PFSK-1 (cell line): ENCODE data around the gene KCNJ1.

Experiments used
- FOXP2 ChIP-seq: optimal IDR thresholded peaks from 2 replicates; pipeline ENCODE3; 2011; ENCODE audit warnings: borderline replicate concordance, control low read depth, inconsistent platforms; ENCODE audit not compliant: insufficient read depth; ENCODE audit errors: extremely low read length, extremely low read depth
- POLR2AphosphoS5 ChIP-seq: IDR thresholded peaks from 2 replicates; pipeline ENCODE4 v1.6.1; 2012; ENCODE audit warnings: low read depth, mild to moderate bottlenecking, control low read depth, low read length, moderate library complexity
- REST ChIP-seq, 2 experiments: IDR thresholded peaks; 2 replicates each; pipeline versions ENCODE4 v1.6.1 to v1.8.0; 2011 to 2012; ENCODE audit warnings: low read depth in 2 of 2, low read length in 2 of 2, control low read depth in 1 of 2, inconsistent platforms in 1 of 2, mild to moderate bottlenecking in 1 of 2, moderate library complexity in 1 of 2; ENCODE audit not compliant: insufficient read depth in 1 of 2
- SIN3A ChIP-seq: IDR thresholded peaks from 2 replicates; pipeline ENCODE4 v1.6.1; 2012; ENCODE audit warnings: mild to moderate bottlenecking, low read length, moderate library complexity, borderline replicate concordance; ENCODE audit not compliant: insufficient read depth
- TAF1 ChIP-seq: IDR thresholded peaks from 2 replicates; pipeline ENCODE4 v1.6.1; 2012; ENCODE audit warnings: low read length, control low read depth, borderline replicate concordance; ENCODE audit not compliant: insufficient read depth

The KCNJ1 gene

DNA sequence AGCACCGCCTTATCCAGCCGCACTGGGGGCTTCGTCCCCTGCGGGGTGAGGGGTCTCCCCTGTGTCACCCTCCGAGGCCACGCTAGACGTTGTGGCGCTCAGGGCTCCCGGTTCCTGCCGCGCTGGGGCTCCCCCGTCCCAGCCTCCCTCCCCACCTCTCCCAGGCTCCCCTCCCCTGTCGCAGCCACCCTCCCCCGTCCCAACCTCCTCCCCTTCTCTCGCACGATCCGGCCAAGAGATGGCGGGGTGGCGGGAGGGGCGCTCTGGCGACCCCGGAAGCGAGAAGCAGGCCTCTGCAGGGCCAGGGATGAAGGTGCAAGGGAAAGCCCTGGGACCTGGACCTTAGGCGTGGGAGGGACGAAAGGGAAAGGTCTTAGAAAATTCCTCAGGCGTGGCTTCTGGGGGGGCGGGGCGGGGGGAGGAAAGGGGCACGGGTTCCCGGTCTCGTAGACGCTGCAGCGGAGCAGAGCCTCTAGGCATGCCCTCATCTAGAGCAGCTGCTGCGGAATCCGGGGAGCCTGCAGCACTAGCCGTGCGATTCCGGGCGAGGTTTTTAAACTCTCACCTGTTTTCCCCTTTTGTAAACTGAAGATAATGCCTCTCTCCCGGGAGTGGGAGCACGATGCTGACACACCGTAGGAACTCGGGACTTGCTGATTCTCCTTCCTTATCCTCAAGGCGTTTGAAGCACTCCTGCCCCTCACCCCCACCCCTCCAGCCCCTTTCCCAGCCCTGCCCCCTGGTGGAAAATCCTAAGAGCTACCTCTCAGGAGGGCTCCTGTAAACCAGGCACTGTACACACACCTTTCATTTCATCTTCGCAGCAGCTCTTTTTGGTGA lies 38.5 kb upstream of the KCNJ1 start:
- TF ChIP-seq POLR2AphosphoS5 (no peak), REST (IDR thresholded peaks at IDR 0.05; ENCODE audit: insufficient read depth in 1 of 2, low read depth in 2 of 2, low read length in 2 of 2) (no peak), SIN3A (no peak), TAF1 (no peak), FOXP2 (no peak)

GRCh38 chr11:128904656-128905344 lies 37.7 kb upstream of the KCNJ1 start:
- no peak for TF ChIP-seq SIN3A
- no peak for TF ChIP-seq FOXP2
- TF ChIP-seq TAF1: no peak
- no peak for TF ChIP-seq POLR2AphosphoS5
- no peak for TF ChIP-seq REST (IDR thresholded peaks at IDR 0.05; ENCODE audit: insufficient read depth in 1 of 2, low read depth in 2 of 2, low read length in 2 of 2)

DNA sequence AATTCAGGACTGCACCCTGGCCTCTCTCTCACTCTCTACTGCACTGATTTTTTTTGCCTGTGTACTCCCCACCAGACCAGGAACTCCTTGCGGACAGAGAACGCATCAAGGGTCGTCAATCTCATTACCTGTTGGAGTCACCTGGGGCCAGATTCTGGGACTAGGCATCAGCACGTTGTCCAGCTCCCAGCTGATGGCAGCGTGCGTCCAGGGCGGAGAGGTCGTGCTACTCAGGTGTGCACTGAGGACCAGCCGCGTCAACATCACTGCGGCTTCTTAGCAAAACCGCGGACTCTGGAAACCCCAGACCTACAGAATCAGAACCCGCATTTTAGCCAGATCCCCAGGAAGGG lies 37.2 kb upstream of the KCNJ1 start:
- TF ChIP-seq REST (IDR thresholded peaks at IDR 0.05; ENCODE audit: insufficient read depth in 1 of 2, low read depth in 2 of 2, low read length in 2 of 2) (no peak), SIN3A (no peak), TAF1 (no peak), POLR2AphosphoS5 (no peak), FOXP2 (no peak)

DNA sequence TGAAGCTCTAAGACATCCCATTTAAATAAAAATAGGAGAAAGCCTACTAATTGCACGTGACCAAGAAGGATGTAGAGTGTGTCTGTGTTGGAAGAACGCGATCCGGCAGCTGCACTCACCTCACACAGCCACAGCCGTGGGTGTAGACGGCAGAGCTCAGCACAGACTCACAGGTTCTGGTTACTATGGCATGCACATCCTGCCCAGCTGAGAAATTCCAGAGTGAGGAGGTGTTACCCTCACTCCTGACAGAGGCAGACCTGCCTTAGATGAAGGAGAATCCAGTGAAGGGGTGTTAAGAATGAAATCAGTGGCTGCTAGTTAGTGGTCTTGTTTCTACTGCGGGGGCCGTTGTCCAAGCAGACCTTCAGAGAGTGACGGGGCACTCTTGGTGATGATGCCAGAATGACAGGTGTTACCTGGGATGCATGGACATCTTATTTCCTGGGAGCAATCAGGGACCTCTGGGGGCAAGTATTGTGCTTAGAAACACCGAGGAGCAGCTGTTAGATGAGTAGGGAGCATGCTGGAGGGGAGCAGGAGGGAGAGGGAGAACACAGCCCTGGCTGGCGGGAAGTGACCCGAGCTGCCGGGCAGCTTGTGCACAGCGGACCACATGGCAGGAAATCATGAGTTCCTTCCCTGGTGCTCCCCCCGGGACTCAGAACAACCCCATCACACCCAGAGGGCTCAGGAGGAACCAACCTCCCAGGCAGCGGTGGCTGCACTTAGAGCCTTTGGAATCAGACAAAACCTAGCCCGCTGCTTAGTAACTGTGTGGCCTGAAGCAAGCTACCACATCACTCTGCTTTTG lies 36.4 kb upstream of the KCNJ1 start:
- no peak for TF ChIP-seq REST (IDR thresholded peaks at IDR 0.05; ENCODE audit: insufficient read depth in 1 of 2, low read depth in 2 of 2, low read length in 2 of 2)
- TF ChIP-seq SIN3A: no peak
- no peak for TF ChIP-seq TAF1
- TF ChIP-seq POLR2AphosphoS5: no peak
- TF ChIP-seq FOXP2: no peak
